Liver (tissue), 3 donors: ENCODE results near the gene EFHD2.
"Not testable (repeated sequence)": the region's sequence is repeated elsewhere in the genome, so short reads cannot be mapped to it uniquely, and the experiment has no call there.

ENCODE experiments used
- HNF4G ChIP-seq: IDR thresholded peaks from 2 replicates; pipeline ENCODE4 v1.6.1; 2016; ENCODE audit warnings: antibody characterized with exemption
- TF ChIP-seq, protein P1 (sequence below): fragments of 150-350 bp; IDR thresholded peaks from 2 replicates; pipeline ENCODE4 v1.5.1; 2017; ENCODE audit warnings: improper control_type of control experiment, low read depth, low read length; ENCODE audit not compliant: missing input control
- donor health status: healthy.
- donor health status: healthy.

DNA sequence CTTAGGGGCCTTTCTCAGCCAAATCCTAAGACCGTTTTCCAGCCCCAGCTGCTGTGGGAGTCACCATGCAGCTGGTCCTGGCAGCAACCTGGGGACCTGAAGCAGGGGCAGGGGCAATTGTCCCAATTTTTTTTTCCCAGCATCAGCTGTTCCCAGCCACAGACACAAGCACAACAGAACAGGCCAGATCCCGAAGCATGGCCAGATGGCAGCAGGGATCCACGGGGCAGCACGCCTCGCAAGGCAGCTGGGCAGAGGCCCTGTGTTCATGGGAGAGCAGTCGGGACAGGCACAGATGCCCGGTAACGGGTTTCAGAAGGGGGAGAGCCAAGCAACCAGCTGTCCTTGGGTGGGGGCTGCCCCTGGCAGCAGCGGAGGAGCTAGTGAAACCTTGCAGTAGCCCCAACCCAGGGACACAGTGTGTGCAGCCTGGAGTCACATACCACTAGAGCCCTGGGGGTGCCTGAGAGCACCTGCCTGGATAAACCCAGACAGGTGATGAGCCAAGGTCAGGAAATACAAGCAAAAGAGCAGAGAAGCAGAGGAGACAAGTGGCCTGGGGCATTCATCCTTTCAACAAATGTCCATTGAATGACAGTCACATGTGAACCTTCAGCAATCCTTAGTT, 60.2 kb downstream of the EFHD2 start:
- TF ChIP-seq, protein P1, sequence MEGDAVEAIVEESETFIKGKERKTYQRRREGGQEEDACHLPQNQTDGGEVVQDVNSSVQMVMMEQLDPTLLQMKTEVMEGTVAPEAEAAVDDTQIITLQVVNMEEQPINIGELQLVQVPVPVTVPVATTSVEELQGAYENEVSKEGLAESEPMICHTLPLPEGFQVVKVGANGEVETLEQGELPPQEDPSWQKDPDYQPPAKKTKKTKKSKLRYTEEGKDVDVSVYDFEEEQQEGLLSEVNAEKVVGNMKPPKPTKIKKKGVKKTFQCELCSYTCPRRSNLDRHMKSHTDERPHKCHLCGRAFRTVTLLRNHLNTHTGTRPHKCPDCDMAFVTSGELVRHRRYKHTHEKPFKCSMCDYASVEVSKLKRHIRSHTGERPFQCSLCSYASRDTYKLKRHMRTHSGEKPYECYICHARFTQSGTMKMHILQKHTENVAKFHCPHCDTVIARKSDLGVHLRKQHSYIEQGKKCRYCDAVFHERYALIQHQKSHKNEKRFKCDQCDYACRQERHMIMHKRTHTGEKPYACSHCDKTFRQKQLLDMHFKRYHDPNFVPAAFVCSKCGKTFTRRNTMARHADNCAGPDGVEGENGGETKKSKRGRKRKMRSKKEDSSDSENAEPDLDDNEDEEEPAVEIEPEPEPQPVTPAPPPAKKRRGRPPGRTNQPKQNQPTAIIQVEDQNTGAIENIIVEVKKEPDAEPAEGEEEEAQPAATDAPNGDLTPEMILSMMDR = not testable (repeated sequence)
- TF ChIP-seq HNF4G = not testable (repeated sequence)
